ENCODE data around the gene SF3B2. TPM values are rescaled to one million over a fixed set of nuclear protein-coding genes. Genes with fewer than 3 reads are reported as not detected.

The SF3B2 gene
- total RNA-seq, 2 experiments from 2014 or later, result 185 to 260 TPM

- BruUV-seq (replicated peaks), result no TSS peak
- Histone ChIP-seq H3K4me2 (ENCODE audit: low read length) (peak overlapping the region; percentile 83), H3K4me3 (ENCODE audit: low read depth, low read length, poor library complexity, severe bottlenecking) (peak overlapping the region; percentile 56), H4K20me1 (ENCODE audit: insufficient read depth, low read length) (no peaks in the 10 kb centered on the region), H3K79me2 (ENCODE audit: insufficient read depth, low read depth, low read length) (peaks cover 82% of the 10 kb centered on the region), H3K36me3 (ENCODE audit: insufficient read depth, low read length) (no peaks in the 10 kb centered on the region), H2AFZ (ENCODE audit: low read length) (peak overlapping the region; percentile 22; the same call in 1 of the 2 replicates), H3K9me3 (ENCODE audit: low read length) (no peaks in the 10 kb centered on the region), H3K9me2 (ENCODE audit: insufficient read depth, low read length) (no peaks in the 10 kb centered on the region), H3K27ac (ENCODE audit: low read depth, low read length, poor library complexity, severe bottlenecking) (peak overlapping the region; percentile 74), H3K4me1 (ENCODE audit: insufficient read depth, low read length, poor library complexity, severe bottlenecking) (peaks cover 93% of the 10 kb centered on the region)
- intact Hi-C loops (cut with micrococcal nuclease; ENCODE audit: unreplicated experiment), result no loop called here
- DNase-seq (ENCODE audit: low spot score), result no peak
- TF ChIP-seq EZH2phosphoT487 (IDR thresholded peaks at IDR 0.05; ENCODE audit: borderline replicate concordance, low read depth, low read length) (no peak), CTCF (conservative IDR thresholded peaks at IDR 0.05; ENCODE audit: low read length) (no peak)
- ChIA-PET CTCF (ENCODE audit: unreplicated experiment) (no interaction called here), POLR2A (interaction anchor here (1.0 to 1.5 kb wide), 2 partner anchors 31 to 42 kb away, joined by 3 read pairs; no protein-coding TSS in a partner anchor)
These were observed 32.8 kb downstream of the SF3B2 start for GRCh38 chr11:66084821-66085475.

GRCh38 chr11:66087148-66087908 lies 35.2 kb downstream of the SF3B2 start:
- Histone ChIP-seq H3K4me2 (ENCODE audit: low read length) (peak overlapping the region; percentile 80), H4K20me1 (ENCODE audit: insufficient read depth, low read length) (no peaks in the 10 kb centered on the region), H3K36me3 (ENCODE audit: insufficient read depth, low read length) (peaks cover 4% of the 10 kb centered on the region; the same call in 1 of the 2 replicates), H3K9me3 (ENCODE audit: low read length) (no peaks in the 10 kb centered on the region), H3K4me1 (ENCODE audit: insufficient read depth, low read length, poor library complexity, severe bottlenecking) (peaks cover 70% of the 10 kb centered on the region), H3K4me3 (ENCODE audit: low read depth, low read length, poor library complexity, severe bottlenecking) (peak overlapping the region; percentile 50), H2AFZ (ENCODE audit: low read length) (peak overlapping the region; percentile 5; the same call in 1 of the 2 replicates), H3K79me2 (ENCODE audit: insufficient read depth, low read depth, low read length) (peaks cover 75% of the 10 kb centered on the region), H3K27ac (ENCODE audit: low read depth, low read length, poor library complexity, severe bottlenecking) (peak overlapping the region; percentile 74), H3K9me2 (ENCODE audit: insufficient read depth, low read length) (no peaks in the 10 kb centered on the region)
- no TSS peak for BruUV-seq (replicated peaks)
- no peak for TF ChIP-seq CTCF (conservative IDR thresholded peaks at IDR 0.05; ENCODE audit: low read length)
- TF ChIP-seq EZH2phosphoT487 (IDR thresholded peaks at IDR 0.05; ENCODE audit: borderline replicate concordance, low read depth, low read length), result no peak
- no peak for DNase-seq (ENCODE audit: low spot score)
- intact Hi-C loops (cut with micrococcal nuclease; ENCODE audit: unreplicated experiment), result no loop called here
- CTCF ChIA-PET (ENCODE audit: unreplicated experiment), result no interaction called here
- POLR2A ChIA-PET, result interaction anchor here (0.9 to 1.6 kb wide), 3 partner anchors 19 to 29 kb away, joined by 3 to 7 read pairs (median 7); no protein-coding TSS in a partner anchor

All from OCI-LY7 (cell line).